GM19238 (cell line): ENCODE results near the gene RPAP2.
"Not testable (repeated sequence)": the region's sequence is repeated elsewhere in the genome, so short reads cannot be mapped to it uniquely, and the experiment has no call there.

Source experiments
- DNase-seq: peaks from one replicate; pipeline ENCODE4 v3.0.0; 2011; ENCODE audit warnings: low spot score; ENCODE audit not compliant: insufficient read length

RPAP2 gene

DNA sequence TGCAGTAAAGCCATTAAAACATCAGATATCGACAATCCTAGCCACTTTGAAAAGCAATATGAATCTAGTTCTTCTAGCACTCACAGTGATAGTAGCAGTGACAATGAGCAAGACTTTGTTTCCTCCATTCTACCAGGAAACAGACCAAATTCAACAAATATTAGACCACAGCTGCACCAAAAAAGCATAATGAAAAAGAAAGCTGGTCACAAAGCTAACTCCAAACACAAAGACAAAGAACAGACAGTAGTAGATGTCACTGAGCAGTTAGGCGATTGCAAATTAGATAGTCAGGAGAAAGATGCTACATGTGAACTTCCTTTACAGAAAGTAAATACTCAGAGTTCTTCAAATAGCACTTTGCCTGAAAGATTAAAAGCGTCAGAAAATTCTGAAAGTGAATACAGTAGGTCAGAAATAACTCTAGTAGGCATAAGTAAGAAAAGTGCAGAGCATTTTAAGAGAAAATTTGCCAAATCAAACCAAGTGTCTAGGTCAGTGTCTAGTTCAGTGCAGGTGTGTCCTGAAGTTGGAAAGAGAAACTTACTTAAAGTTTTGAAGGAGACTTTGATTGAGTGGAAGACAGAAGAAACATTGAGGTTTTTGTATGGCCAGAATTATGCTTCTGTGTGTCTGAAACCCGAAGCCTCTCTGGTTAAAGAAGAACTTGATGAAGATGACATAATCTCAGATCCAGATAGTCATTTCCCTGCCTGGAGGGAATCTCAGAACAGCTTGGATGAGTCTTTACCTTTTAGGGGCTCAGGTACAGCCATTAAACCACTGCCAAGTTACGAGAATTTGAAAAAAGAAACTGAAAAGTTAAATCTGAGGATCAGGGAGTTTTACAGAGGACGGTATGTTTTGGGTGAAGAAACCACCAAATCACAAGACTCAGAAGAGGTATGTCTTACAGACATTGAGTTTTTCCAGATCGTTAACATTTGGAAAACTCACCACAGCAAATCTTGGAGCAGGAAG lies 24.9 kb downstream of the RPAP2 start:
- no peak for DNase-seq

DNA sequence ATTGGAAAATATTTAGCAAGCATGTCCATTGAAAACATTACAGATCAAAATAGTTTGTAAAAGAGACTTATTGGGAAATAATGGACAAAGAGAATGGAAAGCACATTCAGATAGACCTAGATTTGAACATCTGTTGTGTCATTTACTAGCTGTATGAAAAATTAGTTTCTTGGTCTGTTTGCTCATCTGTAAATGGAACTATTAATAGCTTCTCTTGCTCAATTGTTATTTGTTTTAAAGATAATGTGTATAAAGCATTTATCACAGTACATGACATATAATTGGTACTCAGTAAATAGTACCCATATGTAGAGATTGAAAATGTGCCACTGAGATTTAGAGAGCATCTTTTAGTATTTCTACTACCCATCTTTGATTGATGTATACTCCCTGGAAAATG lies 25.9 kb downstream of the RPAP2 start:
- no peak for DNase-seq

DNA sequence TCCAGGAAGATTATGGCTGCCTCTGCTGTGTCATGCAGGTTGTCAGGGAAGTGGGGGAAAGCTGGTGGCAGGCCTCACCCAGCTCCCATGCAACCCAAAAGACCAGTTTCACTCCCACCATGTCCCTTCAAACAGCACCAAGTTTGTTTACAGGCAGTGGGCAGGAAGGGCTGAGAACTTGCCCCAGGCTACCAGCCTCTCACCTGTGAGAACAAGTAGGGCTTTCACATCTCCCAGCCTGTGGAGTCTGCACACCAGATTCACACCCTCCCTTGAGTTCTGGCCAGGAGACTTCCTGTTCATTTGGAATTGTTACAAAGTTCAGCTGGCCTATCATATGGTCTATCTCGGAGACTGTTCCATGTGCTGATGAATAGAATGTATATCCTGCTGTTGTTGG lies 27.8 kb downstream of the RPAP2 start:
- no peak for DNase-seq

DNA sequence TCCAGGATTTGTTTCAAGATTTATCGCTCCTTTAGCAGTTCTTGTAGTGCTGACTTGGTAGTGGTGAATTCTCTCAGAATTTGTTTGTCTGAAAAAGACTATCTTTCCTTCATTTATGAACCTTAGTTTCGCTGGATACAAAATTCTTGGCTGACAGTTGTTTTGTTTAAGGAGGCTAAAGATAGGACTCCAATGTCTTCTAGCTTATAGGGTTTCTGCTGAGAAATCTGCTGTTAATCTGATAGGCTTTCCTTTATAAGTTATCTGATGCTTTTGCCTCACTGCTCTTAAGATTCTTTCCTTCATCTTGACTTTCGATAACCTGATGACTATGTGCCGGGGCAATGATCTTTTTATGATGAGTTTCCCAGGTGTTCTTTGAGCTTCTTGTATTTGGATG lies 28.9 kb downstream of the RPAP2 start:
- DNase-seq: no peak

DNA sequence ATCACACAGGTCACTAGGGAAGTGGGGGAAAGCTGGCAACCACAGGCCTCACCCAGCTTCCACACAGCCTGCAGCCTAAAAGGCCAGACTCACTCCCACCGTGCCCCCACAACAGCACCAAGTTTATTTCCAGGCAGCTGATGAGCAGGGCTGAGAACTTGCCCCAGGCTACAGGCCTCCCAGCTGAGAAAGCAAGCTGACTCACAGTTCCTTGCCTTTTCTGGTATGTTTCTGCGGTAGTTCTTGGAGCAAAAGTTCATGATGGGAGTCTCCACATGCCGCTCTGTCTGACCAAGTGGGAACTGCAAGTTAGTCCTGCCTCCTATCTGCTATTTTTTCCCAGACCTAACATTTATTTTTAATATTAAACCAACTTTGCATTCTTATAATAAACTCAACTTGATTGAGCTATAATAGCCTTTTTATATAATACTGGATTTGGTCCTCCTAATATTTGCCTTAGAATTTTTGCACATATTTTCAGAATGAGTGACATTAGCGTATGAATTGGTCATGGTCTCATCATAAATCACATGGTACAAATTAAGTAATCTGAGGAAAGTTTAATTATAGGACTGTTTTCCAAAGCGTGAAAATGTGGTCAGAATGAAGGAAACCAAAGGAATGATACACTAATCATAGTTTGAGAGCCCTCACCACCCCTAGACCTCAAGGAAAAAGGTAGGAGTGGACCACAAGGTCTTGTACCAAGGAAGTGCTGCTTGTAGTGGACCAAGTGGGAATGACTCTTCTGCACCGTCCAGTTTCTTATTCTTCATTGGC lies 30.7 kb downstream of the RPAP2 start:
- DNase-seq: no peak

DNA sequence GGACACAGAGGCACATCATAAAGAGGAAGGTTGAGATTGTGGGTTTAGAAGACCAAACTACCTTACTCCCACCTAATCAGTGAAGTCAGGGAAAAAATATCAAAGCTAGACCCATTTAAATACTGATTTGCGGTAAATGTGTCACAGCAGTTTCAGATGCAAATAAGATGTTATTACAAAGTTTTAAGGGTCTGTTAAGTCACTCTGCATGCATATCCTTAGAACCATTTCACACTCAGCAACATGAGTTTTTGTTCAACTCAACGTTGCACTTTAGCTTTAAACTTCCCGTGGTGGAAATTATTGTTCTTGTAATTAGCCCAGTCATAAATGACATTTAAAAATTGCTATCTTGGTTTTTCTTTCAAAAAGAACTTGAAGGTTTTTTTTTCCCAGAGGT lies 34.8 kb downstream of the RPAP2 start:
- DNase-seq: no peak

DNA sequence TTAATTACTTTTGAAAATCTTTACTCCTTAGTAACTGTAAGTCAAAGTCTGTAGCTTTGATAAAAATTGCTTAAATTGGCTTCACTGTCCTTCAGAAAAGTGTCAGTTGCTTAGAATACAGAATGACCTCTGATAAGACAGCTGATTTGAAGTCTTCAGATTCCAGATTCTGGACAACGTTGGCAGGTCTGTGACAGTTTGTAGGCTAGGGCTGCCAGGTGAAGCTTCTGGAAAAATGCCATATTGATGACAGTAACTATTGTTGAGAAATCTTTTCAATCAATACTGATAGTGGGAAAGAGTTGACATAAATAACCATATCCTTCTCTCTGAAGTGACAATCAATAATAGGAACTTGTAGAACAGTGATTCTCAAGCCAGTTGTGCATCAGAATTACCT lies 41.3 kb downstream of the RPAP2 start:
- no peak for DNase-seq

DNA sequence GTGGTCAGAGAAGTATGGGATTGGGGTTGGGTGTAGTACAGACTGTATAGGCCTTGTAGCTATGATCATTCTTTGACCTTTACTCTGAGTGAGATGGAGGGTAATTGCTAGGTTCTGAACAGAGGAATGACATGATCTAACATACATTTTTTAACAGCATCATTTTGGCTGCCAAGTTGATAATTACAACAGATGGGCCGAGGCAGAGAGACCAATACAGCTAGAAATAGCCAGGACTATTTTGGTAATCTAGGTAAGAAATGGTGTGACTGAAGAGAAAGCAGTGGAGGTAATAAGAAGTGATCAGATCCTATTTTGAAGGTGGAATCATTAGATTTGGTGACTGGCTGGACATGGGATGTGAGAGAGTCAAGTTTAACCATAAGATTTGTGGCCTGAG lies 43.5 kb downstream of the RPAP2 start:
- DNase-seq: no peak

DNA sequence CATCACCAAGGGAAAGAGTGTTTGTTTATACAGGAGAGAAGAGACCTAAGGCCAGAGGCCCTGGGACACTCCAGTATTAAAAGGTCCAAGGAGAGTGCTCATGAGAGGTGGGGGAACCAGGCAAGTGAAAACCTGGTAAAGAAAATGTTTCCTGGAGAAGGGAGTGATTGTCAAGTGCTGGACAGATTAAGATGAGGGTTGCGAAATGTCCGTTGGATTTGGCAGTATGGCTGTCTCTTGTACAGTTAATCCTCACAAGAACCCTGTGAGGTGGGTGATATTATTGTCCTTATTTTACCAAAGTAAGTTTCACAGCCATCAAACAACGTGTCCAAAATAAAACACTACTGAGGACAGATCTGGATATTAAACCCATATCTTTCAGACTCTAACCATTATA lies 44.2 kb downstream of the RPAP2 start:
- DNase-seq: no peak

DNA sequence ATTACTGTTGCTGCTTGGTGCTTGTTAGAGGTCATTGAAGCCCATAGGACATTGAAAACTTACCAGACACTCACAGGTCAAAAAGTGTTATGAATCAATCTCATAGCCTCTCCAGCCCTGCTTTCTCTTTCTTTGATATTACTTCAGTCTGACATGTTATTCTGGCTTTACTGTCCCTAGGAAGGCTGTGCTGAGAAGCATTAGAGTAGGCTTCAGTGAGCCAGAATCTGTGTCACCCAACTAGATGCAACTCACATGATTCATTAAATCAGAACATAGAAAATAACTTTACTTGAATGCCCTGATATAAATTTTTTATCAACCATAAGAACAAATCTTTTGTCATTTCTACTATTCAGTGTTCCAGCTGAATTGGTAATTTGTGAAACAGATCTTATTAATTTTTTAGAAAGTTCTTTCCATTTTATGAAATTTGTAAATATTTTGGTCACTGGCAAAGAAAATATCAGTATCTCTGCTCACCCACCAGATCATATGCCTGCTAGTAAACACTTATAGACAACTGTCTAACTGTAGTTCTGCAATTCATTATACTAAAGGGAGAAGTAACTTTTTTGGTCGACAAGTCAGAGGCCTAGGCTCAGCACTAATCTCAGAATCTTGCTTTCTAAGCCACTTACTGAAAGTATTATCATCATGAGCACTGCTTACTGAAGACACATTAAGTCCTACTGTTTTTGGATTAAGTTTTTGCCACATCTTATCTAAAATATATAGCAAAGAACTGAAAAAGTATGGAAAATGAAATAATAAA lies 48.2 kb downstream of the RPAP2 start:
- no peak for DNase-seq

DNA sequence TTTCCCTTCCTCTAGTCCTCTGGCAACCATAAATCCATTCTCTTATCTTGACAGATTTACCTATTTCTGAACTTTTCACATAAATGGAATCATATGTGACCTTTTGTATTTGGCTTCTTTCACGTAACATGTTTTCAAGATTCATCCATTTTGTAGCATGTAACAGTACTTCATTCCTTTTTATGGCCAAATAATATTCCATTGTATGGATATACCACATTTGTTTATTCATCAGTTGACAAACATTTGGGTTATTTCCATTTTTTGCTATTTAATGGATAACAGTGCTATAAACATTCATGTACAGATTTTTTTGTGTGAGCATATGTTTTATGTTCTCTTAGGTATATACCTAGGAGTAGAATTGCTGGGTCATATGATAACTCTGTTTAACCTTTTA lies 54.0 kb downstream of the RPAP2 start:
- DNase-seq: no peak

DNA sequence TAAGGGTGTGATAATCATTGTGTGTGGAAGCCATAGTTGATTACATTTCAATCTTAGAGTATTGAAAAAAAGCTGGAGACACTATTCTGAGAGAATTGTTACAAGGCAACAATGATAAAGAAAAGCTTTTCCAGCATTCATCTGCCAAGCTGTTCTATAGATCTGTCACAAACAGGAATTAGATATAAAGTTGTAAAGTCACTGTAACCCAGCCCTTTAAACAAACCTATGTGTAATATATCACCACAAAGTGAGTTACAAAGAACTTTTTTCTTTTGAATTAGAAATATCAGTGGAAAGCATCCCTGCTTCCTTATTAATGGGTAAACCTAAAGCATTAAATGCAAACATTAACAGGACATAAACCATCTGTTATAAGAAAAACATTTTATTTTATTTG lies 55.4 kb downstream of the RPAP2 start:
- no peak for DNase-seq

DNA sequence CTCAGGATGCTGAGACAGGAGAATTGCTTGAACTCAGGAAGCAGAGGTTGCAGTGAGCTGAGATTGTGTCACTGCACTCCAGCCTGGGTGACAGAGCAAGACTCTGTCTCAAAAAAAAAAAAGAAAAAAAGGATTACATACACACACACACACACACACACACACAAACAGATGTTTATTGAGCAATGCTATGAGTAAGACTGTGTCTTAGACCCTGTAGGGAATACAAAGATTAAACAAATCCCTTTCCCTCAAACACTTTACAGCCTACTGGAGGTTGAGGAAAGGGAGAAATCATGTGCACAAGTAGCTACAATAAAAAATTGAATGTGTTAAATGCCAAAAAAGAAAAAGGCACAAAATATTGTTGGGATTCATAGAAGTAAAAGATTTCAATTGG lies 58.1 kb downstream of the RPAP2 start:
- no peak for DNase-seq

DNA sequence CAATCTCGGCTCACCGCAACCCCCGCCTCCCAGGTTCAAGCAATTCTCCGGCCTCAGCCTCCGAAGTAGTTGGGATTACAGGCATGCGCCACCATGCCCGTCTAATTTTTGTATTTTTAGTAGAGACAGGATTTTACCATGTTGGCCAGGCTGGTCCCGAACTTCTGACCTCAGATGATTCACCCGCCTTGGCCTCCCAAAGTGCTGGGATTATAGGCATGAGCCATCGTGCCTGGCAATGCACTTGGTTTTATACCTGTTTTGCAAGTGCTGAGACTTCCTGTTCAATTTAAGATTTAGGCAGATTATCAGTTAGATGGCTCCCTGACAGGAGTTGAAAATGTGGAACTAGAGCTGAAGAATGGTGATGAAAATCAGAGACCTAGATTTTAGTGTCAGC lies 60.5 kb downstream of the RPAP2 start:
- not testable (repeated sequence) for DNase-seq

DNA sequence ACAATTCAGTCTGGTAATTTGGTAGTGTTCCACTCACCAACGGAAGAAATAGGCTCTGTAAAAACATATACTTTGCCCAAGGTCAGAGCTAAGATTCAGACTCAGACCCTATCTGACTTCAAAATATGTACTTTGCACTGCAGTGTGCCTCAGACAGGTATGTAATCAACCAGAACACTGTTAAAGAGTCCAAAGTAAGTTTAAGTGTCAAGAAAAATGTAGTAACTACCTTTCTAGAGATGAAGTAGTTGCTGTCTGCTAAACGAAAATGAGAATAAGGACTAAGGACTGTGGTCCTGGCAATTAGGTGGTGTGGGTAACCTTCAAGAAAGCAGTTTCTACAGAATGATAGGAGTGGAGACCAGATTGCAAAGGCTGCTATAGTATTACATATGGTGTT lies 61.1 kb downstream of the RPAP2 start:
- DNase-seq: no peak

DNA sequence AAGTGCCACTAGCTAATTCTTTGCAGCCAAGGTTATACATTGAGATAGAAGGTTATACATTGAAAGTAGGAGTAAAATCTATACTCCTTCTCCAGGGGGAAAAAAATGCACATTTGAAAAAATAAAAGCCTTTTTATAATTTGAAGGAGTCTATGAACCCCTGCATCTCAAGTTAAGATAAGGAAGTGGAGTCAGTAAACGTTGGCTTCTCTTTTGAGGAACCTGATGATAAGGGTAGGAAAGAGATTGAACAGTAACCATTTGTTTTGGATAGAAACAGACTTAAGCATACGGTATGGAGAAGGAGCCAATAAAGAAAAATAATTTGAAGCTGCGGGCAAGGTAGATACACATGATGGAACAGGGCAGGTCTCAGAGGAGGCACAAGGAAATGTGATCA lies 64.1 kb downstream of the RPAP2 start:
- DNase-seq: no peak

DNA sequence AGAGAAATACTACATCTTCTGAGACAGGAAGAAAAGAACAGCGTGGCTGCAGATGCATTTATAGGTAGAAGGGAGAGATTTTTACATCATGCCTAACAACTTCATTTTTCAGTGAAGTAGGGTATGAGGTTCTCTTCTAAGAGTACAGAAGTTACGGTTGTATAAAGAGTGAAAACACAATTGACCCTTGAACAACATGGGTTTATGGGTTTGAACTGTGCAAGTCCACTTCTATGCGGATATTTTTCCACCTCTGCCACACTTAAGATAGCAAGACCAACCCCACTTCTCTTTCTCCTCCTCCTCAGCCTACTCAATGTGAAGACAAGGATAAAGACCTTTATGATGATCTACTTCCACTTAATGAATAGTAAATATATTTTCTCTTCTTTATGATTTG lies 64.5 kb downstream of the RPAP2 start:
- DNase-seq: no peak

DNA sequence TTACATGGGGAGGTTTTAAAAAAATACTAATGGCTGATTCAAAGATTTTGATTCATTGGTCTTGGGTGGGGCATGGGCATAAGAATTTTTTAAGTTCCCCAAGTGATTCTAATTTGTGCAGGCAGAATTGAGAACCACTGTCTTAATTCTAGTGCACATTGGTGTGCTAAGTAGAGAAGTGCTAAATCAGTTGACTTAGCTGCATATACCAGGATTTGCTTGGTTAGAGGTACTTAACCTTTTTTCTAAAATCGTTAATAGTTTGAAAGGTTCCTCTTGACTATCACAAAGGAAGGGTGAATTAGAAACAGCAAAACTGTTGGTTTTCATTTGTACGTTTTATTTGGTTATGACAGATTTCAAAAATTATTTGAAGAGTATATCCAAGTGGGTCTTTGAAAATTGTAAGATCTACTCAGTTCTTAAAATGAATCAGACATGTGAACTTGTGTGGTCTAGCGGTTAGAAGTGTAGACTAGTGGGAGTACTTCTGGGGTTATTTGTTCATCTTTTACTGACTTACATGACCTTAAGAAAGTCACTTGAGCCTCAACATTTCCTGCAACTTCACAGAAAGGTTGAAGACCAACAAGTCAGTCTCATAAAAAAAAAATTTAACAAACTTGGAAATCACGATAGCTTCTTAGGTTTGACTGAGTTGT lies 66.7 kb downstream of the RPAP2 start:
- no peak for DNase-seq

DNA sequence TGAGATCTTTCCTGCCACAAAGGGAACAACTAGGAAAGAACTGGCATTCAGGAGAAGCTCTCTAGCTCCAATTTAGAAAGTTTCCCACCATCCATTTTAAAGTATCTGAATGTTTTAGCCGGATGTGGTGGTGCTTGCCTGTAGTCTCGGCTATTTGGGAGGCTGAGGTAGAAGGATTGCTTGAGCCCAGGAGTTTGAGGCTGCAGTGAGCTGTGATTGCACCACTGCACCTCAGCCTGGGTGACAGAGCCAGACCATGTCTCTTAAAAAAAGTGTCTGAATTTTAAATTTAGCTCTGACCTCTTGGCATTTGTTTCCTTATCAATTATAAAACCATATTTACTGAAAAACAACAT lies 67.2 kb downstream of the RPAP2 start:
- no peak for DNase-seq

DNA sequence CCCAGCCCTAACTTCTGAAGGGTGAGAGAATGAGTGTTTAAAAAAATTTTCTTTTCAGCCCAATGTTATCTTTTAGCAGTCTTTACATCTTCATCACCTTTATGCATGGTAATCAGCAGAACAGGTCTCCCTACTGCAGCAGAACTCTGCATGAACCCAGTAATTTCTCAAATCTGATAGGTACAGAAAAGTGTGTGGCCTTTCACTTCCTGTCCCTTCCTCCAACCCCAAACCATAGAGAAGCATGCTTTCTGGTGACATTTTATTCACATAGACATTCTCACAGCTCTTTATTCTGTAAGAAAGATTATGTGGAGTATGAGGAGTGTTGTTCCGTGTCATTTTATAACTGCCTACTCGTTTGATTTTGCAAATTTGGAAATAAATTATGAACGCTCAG lies 68.6 kb downstream of the RPAP2 start:
- no peak for DNase-seq

DNA sequence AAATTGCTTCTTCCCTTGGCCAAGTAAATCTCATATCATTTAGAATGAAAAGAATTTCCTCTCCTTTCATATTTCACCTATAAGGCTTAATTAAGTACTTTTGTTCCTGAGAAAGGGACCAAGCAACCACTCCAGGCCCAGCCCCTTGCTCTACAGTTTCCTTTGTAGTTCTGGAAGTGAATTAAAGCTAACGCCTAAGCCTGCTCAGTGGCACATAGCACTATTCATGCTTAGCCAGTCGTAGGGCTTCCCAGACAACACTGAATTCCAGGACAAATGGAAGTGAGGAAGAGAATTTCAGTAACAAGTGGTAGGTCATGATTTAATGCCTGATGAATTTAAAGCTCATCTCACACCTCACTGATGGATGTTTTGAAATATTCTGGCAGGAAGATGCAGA lies 73.3 kb downstream of the RPAP2 start:
- DNase-seq: no peak
